Measurements from ENCODE around the gene MRC2.

Gene MRC2

GRCh38 chr17:62618647-62619416 lies 8.6 kb upstream of the MRC2 start:
- DNase-seq (no peak), ATAC-seq (replicated peaks) (no peak)
- Mint-ChIP-seq H3K4me1 (ENCODE audit: low read depth in 2 of 2) (no peaks in the 10 kb centered on the region), H3K27me3 (no peaks in the 10 kb centered on the region), H3K27ac (no peak overlapping the region), H3K9me3 (no peaks in the 10 kb centered on the region), H3K4me3 (no peak overlapping the region), H3K36me3 (ENCODE audit: insufficient read depth) (peaks cover 33% of the 10 kb centered on the region)

- no peaks in the 10 kb centered on the region for H3K9me3 Mint-ChIP-seq
- peaks cover 26% of the 10 kb centered on the region for H3K36me3 Mint-ChIP-seq (ENCODE audit: insufficient read depth)
- no peaks in the 10 kb centered on the region for H3K27me3 Mint-ChIP-seq
- H3K4me3 Mint-ChIP-seq: no peak overlapping the region
- no peak overlapping the region for H3K27ac Mint-ChIP-seq
- H3K4me1 Mint-ChIP-seq (ENCODE audit: low read depth in 2 of 2): no peaks in the 10 kb centered on the region
- no peak for DNase-seq
- ATAC-seq (replicated peaks): no peak
These were observed 7.9 kb upstream of the MRC2 start for GRCh38 chr17:62619417-62620155.

GRCh38 chr17:62621223-62621622 lies 6.2 kb upstream of the MRC2 start:
- no peak for DNase-seq
- no peak for ATAC-seq (replicated peaks)
- Mint-ChIP-seq H3K27me3 (peaks cover 4 to 6% of the 10 kb centered on the region in 2 donors), H3K27ac (no peak overlapping the region), H3K4me1 (ENCODE audit: low read depth in 2 of 2) (no peaks in the 10 kb centered on the region), H3K4me3 (no peak overlapping the region), H3K9me3 (no peaks in the 10 kb centered on the region), H3K36me3 (ENCODE audit: insufficient read depth) (peaks cover 12% of the 10 kb centered on the region)

- no peak overlapping the region for H3K27ac Mint-ChIP-seq
- ATAC-seq (replicated peaks): no peak
- H3K4me1 Mint-ChIP-seq (ENCODE audit: low read depth in 2 of 2): peaks cover 6 to 8% of the 10 kb centered on the region in 2 donors
- peaks cover 36 to 38% of the 10 kb centered on the region in 2 donors for H3K27me3 Mint-ChIP-seq
- DNase-seq: no peak
- no peaks in the 10 kb centered on the region for H3K36me3 Mint-ChIP-seq (ENCODE audit: insufficient read depth)
- no peak overlapping the region for H3K4me3 Mint-ChIP-seq
- H3K9me3 Mint-ChIP-seq: no peaks in the 10 kb centered on the region
These were observed 2.1 kb upstream of the MRC2 start for GRCh38 chr17:62625184-62625869.

- peaks cover 6 to 8% of the 10 kb centered on the region in 2 donors for H3K4me1 Mint-ChIP-seq (ENCODE audit: low read depth in 2 of 2)
- no peaks in the 10 kb centered on the region for H3K36me3 Mint-ChIP-seq (ENCODE audit: insufficient read depth)
- DNase-seq (no peak), ATAC-seq (replicated peaks) (no peak)
- no peak overlapping the region for H3K27ac Mint-ChIP-seq
- H3K4me3 Mint-ChIP-seq: peak overlapping the region; percentile 5 to 91
- peaks cover 41 to 43% of the 10 kb centered on the region in 2 donors for H3K27me3 Mint-ChIP-seq
- no peaks in the 10 kb centered on the region for H3K9me3 Mint-ChIP-seq
These were observed 1.6 kb upstream of the MRC2 start for GRCh38 chr17:62625870-62626200.

- Mint-ChIP-seq H3K4me3 (peak overlapping the region; percentile 41 to 91), H3K9me3 (no peaks in the 10 kb centered on the region), H3K4me1 (ENCODE audit: low read depth in 2 of 2) (peaks cover 6 to 8% of the 10 kb centered on the region in 2 donors), H3K36me3 (ENCODE audit: insufficient read depth) (no peaks in the 10 kb centered on the region), H3K27ac (peak overlapping the region; percentile 28 to 76), H3K27me3 (peaks cover 44 to 48% of the 10 kb centered on the region in 2 donors)
- DNase-seq: no peak
- ATAC-seq (replicated peaks): no peak
These were observed 701 bp upstream of the MRC2 start for GRCh38 chr17:62626719-62627218.

GRCh38 chr17:62627904-62628633 lies 599 bp downstream of the MRC2 start:
- no peak for DNase-seq
- no peaks in the 10 kb centered on the region for H3K36me3 Mint-ChIP-seq (ENCODE audit: insufficient read depth)
- peak overlapping the region; percentile 81 to 91 for H3K4me3 Mint-ChIP-seq
- peak overlapping the region in 1 of 2 donors; percentile 76 for H3K27ac Mint-ChIP-seq
- H3K27me3 Mint-ChIP-seq: peaks cover 52 to 59% of the 10 kb centered on the region in 2 donors
- peaks cover 6 to 8% of the 10 kb centered on the region in 2 donors for H3K4me1 Mint-ChIP-seq (ENCODE audit: low read depth in 2 of 2)
- H3K9me3 Mint-ChIP-seq: no peaks in the 10 kb centered on the region
- ATAC-seq (replicated peaks): peak; percentile 42

- H3K4me1 Mint-ChIP-seq (ENCODE audit: low read depth in 2 of 2): peaks cover 6 to 8% of the 10 kb centered on the region in 2 donors
- peaks cover 52 to 59% of the 10 kb centered on the region in 2 donors for H3K27me3 Mint-ChIP-seq
These were observed 1.5 kb downstream of the MRC2 start for GRCh38 chr17:62628831-62629555.

GRCh38 chr17:62629556-62630364 lies 2.3 kb downstream of the MRC2 start:
- Mint-ChIP-seq H3K9me3 (no peaks in the 10 kb centered on the region), H3K36me3 (ENCODE audit: insufficient read depth) (no peaks in the 10 kb centered on the region), H3K27me3 (peaks cover 52 to 59% of the 10 kb centered on the region in 2 donors), H3K27ac (no peak overlapping the region), H3K4me3 (peak overlapping the region in 1 of 2 donors; percentile 10), H3K4me1 (ENCODE audit: low read depth in 2 of 2) (peaks cover 6 to 8% of the 10 kb centered on the region in 2 donors)
- no peak for DNase-seq
- ATAC-seq (replicated peaks): no peak

More at GRCh38 chr17:62628831-62629555, 1.5 kb downstream of the MRC2 start:
- DNase-seq (no peak), ATAC-seq (replicated peaks) (no peak)
- no peaks in the 10 kb centered on the region for H3K9me3 Mint-ChIP-seq
- H3K27ac Mint-ChIP-seq: peak overlapping the region in 1 of 2 donors; percentile 76
- no peaks in the 10 kb centered on the region for H3K36me3 Mint-ChIP-seq (ENCODE audit: insufficient read depth)
- peak overlapping the region; percentile 81 to 91 for H3K4me3 Mint-ChIP-seq

GRCh38 chr17:62630365-62631085 lies 3.1 kb downstream of the MRC2 start:
- DNase-seq (no peak), ATAC-seq (replicated peaks) (no peak)
- Mint-ChIP-seq H3K27me3 (peaks cover 52 to 59% of the 10 kb centered on the region in 2 donors), H3K36me3 (ENCODE audit: insufficient read depth) (no peaks in the 10 kb centered on the region), H3K4me3 (no peak overlapping the region), H3K27ac (no peak overlapping the region), H3K9me3 (no peaks in the 10 kb centered on the region), H3K4me1 (ENCODE audit: low read depth in 2 of 2) (peaks cover 6 to 8% of the 10 kb centered on the region in 2 donors)

- H3K27ac Mint-ChIP-seq: no peak overlapping the region
- H3K4me1 Mint-ChIP-seq (ENCODE audit: low read depth in 2 of 2): peaks cover 6 to 8% of the 10 kb centered on the region in 2 donors
- peaks cover 47 to 52% of the 10 kb centered on the region in 2 donors for H3K27me3 Mint-ChIP-seq
- no peak for DNase-seq
- H3K36me3 Mint-ChIP-seq (ENCODE audit: insufficient read depth): no peaks in the 10 kb centered on the region
- H3K9me3 Mint-ChIP-seq: no peaks in the 10 kb centered on the region
- no peak overlapping the region for H3K4me3 Mint-ChIP-seq
- ATAC-seq (replicated peaks): no peak
These were observed 3.8 kb downstream of the MRC2 start for GRCh38 chr17:62631086-62631935.
